HG03457 (cell line): ENCODE results near the gene CTSC.
"Not testable (repeated sequence)": the region's sequence is repeated elsewhere in the genome, so short reads cannot be mapped to it uniquely, and the experiment has no call there.

Source experiments
- ATAC-seq: cut with Tn5 transposase; IDR thresholded peaks from one replicate; pipeline ENCODE4 v1.9.1; 2021; ENCODE audit warnings: moderate number of reproducible peaks; ENCODE audit not compliant: unreplicated experiment

The CTSC gene

DNA sequence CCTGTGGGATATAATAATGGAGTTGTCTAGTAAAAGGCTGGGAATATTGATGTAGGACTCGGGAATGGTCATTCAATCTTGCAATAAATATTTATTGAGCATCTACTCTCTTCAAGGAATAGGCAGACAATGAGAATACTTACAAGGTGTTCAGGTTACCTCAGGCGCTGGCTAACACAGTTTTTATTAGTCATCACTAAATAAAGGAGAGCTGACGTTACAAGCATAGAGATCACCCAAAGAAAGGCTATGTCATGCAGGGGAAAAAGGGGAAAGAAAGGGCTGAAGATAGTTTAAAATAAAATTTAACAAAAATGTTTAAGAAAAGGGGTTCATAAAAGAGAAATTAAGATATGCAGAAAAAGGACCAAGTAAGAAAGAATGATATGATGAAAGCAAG, 15.8 kb upstream of the CTSC start:
- ATAC-seq: no peak

DNA sequence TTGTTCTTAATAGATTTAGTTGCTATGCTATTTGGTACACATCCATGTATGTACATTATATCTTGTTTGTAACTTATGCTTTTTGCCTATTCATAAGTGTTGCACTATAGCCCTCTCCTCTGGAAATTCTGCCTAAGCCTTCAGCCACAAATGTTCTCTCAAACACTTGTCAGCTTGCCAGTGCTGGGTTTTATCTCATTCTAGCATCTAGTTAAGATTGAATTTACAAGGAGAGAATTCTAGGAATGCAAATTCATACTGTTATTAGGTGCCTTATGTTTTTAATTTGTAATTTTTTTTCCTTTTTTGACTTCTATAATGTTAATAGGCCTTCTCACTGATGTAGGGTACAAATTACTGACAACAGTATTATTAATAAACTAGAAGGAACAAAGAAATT, 14.6 kb upstream of the CTSC start:
- ATAC-seq: no peak

DNA sequence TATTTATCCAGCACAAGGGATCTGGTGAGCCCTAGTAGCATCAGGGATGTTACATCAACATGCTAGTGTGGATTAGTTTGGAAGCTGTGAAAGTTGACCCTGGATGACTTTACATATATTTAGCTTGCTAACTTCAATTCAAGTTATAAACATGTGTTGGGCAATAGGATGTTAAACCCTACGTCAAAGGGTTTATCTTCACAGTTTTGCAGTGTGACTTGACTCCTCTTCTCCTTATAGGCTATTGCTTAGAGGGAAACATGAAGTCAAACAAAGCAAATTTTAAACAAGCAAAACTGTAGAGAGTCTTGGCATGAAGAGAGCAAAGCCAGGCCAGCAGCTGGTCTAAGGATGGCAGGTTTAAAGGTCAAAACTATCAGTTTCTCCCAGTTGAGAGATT, 11.3 kb upstream of the CTSC start:
- ATAC-seq: no peak

DNA sequence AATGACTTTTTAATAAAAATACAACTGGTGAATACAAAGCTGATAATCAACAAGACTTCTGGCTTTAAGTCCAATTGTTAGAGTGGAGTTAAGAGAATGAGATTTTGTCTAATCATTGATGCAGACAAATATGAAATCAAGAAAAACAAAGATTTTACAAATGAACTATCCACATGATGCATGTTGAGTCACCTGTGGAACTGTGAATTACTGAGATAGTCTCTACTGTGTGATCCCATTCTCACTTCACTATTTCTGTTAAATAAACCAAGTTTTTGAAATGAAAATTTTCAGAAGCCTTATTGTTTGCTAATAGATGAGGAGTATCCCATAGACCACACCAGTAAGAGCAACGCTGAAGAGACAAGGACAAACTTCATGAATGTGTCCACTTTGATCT, 8.4 kb upstream of the CTSC start:
- ATAC-seq: no peak

DNA sequence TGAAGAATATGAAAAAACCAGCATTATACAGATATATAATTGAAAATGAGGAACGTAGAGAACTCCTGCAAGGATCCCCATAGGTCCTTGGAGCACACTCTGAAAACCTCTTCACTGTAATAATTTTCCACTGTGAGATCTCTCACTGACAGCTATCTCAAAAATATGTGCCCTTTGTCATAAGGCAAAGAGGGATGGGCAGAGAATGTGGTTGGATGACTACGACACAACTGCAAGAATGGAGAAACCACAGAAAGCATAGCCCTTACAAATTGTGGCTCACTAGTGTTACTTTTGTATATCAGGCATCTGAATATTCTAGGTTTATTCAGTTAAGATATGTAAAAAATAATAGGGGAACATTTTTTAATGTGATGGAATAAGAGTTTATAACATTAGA, 7.9 kb upstream of the CTSC start:
- no peak for ATAC-seq

DNA sequence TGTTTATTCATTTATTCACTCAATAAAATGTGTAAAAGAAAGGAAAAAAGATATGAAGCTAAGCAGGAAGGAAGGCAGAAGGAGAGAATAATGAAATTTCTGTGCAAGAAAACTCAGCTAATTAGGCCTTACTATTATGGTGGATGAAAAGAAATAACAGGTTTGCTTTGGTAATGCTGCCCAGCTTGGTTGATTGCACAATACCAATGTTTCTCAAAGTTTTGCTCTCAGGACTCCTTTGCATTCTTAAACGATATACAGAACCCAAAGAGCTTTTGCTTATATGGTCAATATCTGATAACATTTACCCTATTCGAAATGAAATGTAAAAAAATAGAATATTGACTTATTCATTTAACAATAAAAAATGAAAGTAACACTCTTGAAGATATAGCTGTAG, 7.3 kb upstream of the CTSC start:
- ATAC-seq: no peak

DNA sequence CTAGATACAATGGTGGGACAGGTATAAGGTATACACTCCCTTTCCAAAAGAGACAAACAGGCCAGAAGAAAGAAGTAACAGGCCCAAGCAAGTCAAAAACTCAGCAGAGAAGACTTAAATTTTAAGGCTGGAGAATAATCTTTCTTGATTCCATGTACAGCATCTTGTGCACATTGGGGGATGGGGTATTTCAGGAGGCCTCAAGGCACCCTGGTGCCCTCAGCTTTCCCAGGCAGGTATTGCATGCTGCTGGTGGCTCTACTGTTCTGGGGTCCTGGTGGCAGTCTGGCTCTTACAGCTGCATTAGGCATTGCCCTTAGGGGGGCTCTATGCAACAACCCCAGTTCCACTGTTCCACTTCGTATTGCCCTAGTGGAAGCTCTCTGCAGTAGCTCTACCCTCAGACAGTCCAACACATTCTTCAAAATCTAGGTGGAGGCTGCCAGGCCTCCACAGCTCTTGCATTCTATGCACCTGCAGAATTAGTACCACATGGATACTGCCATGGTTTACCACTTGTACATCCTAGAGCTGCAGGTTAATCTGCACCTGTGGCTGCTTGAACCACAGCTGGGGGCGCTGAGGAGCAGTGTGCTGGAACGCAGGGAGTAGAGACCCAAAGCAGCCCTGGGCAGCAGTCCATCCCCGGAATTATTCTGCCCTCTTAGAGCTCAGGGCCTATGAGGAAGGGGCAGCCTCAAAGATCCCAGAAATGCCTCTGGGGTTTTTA, 4.2 kb upstream of the CTSC start:
- no peak for ATAC-seq

DNA sequence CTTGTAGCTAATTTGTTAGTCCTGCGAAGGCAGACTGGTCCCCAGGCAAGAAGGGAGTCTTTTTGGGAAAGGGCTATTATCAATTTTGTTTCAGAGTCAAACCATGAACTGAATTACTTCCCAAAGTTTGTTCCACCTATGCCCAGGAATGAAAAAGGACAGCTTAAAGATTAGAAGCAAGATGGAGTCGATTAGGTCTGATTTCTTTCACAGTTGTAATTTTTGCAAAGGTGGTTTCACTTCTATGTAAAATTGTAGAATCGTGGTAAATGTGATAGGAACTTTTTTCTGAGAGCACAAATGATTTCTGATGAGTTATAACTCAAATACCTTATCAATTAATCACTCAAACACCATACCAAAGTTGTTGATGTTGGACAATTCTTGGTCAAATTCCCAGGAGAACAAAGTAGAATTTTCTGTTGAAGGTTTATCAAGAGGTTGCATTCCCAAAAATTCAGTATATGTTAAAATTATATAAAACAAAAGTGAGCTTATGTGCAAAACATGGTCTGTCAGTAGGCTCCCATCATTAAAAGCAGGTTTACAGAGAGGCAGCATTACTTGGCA, 2.9 kb upstream of the CTSC start:
- ATAC-seq: no peak

DNA sequence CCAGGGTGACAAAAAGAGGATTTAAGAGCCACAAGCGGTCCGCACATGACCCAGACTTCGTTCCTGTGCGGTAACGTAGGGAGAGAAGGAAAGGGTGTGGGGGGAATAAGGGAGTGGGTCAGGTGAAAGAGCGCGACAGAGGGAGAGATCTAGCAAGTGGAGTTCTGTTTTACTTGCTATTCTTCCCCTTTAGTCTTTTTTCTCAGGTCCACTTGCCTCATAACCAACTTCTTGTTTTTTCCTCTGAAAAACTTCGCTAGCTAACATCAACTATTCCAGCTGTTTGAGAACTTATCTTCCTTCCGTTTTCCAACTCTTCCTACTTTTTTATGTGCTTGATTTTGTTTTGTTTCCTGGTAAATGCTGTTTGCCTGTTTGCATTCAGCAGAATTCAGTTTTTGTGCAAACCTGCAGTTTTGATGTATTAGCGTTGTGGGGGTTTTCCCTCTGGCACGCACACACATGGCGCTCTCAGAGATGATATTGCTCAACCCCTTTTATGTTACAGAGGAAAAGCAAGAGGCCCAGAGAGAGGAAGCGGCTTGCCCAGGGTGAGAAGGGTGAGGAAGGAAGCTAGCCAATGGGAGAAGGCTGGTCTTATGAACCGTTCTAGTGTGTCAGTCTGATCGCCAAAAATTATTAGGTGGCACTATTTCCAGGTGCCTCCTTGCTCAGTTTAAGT, 592 bp upstream of the CTSC start:
- peak; percentile 38 for ATAC-seq

DNA sequence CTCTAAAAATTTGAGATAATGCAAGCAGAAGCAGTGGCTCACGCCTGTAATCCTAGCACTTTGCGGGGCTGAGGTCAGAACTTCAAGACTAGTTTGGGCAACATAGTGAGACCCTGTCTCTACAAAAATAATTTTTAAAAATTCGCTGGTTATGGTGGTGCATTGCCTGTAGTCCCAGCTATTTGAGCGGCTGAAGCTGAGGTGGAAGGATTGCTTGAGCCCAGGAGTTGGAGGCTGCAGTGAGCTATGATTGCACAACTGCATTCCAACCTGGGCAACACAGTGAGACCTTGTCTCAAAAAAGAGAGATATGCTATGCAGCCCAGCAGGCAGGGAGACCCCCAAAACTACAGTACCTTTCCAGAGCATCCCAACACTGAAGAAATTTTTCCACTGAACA, 2.3 kb downstream of the CTSC start:
- no peak for ATAC-seq

DNA sequence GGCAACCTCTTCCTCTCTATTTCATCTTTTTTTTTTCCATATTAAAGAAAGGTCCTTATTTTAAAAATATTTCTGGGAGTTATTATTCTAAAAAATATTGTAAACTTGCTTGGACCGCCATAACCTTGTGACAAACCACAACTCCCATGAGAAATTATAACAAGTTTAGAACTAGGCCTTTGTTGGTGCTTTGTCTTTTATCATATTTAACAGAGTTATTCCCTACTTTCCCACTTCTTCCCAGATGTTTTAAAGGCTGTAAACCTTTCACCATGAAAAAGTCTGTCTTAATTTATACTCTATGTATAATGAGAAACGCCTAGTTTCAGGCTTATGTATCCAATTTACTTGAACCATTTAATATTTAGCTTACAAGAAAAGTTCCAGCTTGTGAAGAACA, 3.7 kb downstream of the CTSC start:
- no peak for ATAC-seq

DNA sequence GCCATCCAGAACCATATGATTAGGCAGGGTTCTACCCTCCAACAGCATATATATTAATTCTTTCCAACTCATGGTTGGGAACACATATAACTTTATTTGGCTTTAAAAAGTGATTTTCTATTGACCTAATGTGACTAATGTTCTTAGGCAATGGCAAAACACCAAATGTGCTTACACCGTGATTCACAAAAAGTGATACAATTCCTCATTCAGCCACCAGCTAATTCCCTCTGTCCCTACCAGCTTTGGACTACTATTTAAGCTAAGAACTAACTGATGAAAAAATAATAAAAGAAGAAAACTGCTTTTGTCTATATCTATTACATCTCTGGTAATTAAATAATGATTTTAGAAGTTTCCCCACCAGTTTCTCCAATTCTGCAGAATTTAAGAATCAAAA, 4.7 kb downstream of the CTSC start:
- no peak for ATAC-seq

DNA sequence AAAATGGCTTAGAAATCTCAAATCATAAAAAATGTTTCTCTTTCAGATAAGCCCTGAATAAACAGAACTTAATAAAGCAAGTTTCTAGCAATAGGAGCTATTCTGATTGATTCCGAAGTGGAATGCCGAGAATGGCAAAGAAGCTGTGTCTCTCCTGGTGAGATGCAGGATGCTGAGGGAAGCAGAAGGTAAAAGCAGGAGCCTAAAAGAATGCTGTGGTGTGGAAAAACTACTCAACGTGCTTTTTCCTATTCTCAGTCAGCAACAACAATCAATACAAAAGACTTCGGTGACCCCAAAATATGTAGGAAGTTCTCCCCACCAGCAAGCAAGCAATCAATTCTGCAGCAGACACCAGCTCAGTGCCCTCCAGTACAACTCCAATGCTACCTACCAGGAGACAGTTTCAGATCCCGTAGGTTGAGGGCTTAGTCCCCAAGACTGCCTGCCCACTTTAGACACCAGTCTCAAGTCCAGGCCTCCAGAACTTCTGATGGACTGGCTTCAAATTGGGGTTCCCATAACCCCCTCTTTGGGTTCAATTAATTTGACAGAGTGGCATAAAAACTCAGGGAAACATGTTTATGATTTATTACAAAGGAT, 6.6 kb downstream of the CTSC start:
- no peak for ATAC-seq

DNA sequence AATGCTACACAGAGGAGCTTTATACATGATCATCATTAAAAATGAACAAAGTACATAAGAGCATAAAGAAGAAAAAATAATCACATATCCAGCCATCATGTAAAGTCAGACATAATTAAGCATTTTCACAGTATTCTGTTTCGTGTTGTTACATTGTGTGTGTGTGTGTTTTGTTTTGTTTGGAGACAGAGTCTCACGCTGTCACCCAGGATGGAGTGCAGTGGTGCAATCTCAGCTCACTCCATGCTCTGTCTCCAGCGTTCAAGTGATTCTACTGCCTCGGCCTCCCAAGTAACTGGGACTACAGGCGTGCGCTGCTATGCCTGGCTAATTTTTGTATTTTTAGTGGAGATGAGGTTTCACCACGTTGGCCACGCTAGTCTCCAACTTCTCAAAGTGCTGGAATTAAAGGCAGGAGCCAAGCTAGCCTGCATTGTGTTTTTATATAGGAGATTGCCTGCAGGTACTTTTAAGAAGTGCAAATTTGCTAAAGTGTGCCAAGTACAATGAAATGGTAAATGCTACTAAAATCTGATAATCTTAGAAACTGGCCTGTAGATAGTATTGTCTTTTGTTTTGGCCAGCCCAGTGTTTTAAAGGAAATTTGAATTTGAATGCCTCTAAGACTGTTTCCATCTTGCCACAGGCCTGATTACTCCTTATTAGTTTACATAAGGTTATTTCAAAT, 7.8 kb downstream of the CTSC start:
- ATAC-seq: no peak

DNA sequence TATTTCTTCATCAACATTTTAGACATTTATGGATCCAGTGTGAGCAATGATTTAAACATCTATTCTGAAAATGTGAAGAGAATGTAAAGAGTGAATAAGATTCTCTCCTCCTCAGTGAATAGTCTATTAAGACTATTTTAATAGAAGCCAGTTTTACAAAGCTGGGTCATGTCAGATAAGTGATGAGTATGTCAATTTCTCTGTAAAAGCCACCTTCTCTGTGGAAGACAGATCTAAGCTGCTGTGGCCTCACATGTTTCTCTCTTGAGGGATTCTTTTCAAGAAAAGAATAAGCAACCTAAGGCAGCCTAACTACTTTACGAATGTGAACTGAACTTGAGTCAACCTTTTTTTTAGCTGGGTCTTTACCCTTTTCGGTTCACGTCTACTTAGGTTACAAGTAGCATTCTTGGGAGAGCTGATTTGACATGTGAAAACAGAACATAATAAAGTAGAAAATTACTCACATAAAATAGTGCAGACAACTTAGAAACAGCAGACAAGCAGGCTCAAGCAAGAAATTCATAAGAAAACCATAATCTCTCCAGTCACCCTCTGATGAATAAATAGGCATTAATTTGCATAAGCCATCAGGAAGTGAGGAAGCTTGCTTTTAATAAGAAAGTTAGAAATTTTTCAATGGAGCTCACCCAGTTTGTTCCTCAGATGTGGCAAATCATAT, 9.9 kb downstream of the CTSC start:
- ATAC-seq: no peak

DNA sequence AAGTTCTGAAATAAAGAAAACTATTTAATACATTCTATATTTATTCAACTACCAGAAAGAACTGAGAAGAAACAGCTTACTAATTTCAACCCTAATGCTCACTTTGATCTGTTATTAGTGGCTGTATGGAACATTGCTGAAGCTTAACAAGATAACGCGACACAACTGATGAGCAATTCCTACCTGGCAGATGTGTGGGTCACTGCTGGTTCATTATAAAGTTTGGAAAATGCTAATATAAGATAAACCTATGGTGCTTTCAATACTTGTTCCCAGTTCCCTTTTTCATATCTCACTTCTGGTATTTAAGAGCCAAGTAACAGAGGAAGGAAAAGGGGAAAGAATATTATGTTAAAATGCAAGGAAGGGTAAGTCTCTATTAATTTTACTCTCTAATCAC, 10.5 kb downstream of the CTSC start:
- ATAC-seq: no peak

DNA sequence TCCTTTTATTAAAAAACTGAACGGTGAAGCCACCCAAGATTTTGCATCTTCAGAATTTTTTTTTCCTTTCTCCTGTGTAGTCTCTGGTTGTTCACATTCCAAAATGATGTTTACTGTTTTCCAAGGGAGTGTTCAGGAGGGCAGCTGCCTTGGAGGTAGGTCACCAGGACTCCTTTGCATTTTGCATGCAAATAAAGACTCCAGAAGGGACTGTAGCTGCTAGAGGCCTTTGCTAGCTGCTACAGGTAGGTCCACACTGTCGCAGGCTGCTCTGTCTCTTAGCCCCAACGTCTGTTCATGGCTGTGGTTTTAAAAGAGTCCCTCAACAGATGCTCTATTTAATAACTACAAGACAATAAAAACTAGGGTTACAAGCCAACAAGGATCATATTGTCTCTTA, 11.4 kb downstream of the CTSC start:
- ATAC-seq: no peak

DNA sequence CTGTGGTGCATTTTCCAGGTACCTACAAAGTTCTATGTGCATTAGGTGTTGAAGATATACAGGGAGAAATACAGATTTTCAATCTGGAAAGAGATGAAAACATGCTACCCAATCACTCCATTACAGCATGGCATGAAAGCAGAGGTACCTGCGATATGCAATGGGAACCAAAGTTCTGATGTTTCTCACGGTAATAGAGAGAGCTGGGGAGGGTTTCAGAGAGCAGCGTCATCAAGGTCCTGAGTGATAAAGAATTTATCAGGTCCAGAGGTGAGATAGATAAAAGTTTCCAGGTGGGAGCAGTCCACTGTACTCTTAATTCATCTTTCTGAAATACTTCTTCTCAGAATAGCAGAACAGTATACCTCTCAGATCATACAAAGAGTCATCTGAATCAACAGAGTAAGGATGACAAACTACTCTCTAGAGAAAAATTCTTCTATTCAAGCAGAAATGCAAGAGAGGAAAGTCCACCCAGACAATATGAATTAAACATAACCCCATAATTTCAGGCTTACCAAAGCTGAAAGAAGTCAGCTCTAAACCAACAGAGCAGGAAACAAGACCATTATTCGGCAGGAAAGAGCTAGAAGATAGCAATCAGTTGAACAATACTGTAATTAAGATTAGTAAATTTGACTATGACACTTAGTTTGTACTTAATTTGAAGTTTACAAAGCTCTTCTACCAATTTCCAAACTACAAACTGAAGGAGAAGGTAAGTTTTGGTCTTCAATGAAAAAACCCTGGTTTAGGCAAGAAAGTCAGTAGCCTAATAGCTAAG, 12.8 kb downstream of the CTSC start:
- no peak for ATAC-seq

DNA sequence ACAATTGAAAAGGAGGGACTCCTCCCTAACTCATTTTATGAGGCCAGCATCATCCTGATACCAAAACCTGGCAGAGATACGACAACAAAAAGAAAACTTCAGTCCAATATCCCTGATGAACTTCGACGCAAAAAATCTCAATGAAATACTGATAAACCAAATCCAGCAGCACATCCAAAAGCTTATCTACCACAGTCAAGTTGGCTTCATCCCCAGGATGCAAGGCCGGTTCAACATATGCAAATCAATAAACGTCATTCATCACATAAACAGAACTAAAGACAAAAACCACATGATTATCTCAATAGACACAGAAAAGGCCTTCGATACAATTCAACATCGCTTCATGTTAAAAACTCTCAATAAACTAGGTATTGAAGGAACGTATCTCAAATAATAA, 14.7 kb downstream of the CTSC start:
- ATAC-seq: not testable (repeated sequence)

DNA sequence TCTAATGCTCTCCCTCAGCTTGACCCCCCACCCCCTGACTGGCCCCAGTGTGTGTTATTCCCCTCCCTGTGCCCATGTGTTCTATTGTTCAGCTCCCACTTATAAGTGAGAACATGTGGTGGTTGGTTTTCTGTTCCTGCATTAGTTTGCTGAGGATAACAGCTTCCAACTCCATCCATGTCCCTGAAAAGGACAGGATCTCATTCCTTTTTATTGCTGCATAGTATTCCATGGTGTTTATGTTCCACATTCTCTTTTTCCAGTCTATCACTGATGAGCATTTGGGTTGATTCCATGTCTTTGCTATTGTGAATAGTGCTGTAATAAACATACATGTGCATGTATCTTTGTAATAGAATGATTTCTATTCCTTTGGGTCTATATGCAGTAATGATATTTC, 16.1 kb downstream of the CTSC start:
- ATAC-seq: not testable (repeated sequence)
